GM08714 (cell line): ENCODE data around the gene PKP3.
"Not testable (repeated sequence)": the region's sequence is repeated elsewhere in the genome, so short reads cannot be mapped to it uniquely, and the experiment has no call there.

Experiments
- H3K4me3 ChIP-seq: fragments of 200-500 bp; sonication (Bioruptor generic); 2 replicates; pipeline ENCODE4 v1.5.1; 2014; ENCODE audit warnings: mild to moderate bottlenecking, low read length, inconsistent platforms
- ZNF274 ChIP-seq: IDR thresholded peaks from 2 replicates; pipeline ENCODE4 v1.6.1; 2012; ENCODE audit warnings: mild to moderate bottlenecking, low read depth, low read length

PKP3 gene

DNA sequence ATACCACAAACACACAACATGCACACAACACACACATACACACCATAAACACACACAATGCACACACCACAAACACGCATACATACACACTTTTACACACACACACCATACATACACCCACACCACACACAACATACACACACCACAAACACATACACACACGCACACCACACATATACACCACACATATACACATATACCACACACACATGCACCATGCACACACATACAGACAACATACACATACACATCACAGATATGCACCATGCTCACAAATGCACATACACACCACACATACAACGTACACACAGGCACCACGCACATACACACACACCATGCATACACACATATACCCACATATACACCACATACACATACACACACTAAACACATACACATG lies 36.4 kb upstream of the PKP3 start:
- no peak for TF ChIP-seq ZNF274
- H3K4me3 ChIP-seq = no peak overlapping the region

GRCh38 chr11:358129-358800 lies 35.7 kb upstream of the PKP3 start:
- no peak for TF ChIP-seq ZNF274
- H3K4me3 ChIP-seq = no peak overlapping the region

DNA sequence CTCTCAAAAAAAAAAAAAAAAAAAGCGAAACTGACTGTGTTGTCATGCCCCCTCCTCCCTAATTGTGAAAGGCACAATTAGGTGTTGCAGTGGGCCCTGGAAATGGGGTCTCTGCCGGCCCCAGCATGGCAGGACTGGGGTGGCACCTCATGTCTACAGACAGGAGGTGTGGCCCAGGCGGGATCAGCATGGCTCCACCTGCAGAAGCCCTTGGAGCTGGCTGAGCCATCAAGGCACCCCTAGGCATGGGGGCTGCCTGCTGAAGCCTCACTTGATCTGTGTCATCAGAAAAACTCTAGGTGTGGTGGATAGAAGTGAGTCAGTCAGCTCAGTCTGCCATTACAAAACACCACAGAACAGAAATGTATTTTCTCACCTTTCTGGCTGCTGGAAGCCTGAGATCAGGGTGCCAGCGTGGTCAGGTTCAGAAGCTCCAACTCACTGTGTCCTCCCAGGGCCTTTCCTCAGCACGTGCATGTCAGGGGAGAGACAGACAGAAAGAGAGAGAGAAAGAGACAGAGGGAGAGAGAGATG lies 34.8 kb upstream of the PKP3 start:
- no peak for TF ChIP-seq ZNF274
- H3K4me3 ChIP-seq = no peak overlapping the region

DNA sequence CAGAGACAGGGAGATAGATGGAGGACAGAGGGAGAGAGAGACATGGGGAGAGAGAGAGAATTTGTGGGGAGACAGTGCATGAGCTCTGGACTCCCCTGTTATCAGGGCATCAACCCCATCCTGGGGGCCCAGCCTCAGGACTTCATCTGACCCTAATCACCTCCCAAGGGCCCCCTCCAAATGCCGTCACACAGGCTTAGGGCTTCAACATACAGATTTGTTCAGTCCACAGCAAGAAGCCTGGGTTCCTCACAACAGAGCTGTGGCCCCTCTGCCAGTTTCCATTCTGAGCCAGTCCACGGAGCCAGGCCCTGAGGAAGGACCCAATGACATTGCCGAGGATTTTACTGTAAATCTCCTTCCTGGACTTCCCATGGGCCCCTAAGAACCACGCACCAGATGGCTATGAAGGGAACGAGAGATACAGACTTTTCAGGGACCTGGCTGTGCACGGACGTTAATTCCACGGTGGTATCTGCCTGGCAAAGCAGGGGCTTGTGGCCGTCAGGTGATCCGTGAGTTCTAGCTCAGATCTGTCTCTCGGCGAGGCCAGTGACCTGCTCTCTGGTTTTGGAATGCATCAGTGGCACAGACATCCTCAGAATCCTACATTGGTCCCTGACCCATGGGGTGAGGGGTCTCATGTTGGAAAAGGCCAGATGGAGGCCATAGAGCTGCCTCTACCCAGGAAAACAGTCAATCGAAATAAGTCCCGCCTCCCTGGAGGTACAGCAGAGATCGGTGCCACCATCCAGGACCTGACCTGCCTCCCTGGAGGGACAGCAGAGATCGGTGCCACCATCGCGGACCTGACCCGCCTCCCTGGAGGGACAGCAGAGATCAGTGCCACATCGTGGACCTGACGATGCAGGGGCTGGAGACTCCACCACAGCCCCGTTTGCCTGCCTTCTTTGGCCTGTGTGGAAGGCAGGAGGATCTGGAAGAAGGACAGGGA lies 33.4 kb upstream of the PKP3 start:
- no peak for TF ChIP-seq ZNF274
- H3K4me3 ChIP-seq = no peak overlapping the region

GRCh38 chr11:362642-363442 lies 31.2 kb upstream of the PKP3 start:
- no peak overlapping the region for H3K4me3 ChIP-seq
- no peak for TF ChIP-seq ZNF274

- not testable (repeated sequence) for H3K4me3 ChIP-seq
Measured at GRCh38 chr11:363443-363805, 30.6 kb upstream of the PKP3 start.

GRCh38 chr11:363948-364761 lies 29.9 kb upstream of the PKP3 start:
- TF ChIP-seq ZNF274 = no peak
- no peak overlapping the region for H3K4me3 ChIP-seq

DNA sequence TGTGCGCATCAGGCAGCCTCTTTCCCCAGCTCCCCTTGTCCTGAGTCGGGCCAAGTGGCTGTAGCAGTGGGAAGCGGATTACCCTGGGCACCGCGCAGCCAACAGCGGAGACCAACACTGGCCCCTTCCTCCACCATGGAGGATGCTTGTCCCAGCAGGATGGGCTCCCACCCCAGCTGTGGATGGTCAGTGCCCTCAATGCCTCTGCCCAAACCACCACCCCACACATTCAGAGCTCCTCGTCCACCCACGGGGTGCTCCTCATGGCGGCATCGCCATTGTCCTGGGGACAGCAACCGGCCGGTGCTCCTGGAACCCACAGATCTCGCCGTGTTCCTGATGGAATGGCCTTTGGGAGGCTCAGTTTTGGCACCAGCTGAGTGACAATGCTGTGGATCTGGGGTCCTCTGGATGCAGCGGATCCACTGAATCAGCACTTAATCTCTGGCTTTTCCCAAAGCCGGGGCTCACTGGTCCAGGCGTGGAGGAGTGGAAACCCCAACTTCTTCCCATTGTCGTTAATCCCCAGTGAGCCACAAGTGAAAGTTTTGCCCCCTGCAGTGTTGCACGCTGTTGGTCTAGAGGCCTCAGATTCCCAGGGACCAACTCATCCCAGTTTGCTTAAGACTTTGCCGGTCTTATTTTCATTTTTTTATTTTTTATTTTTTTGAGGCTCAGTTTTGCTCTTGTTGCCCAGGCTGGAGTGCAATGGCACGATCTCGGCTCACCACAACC lies 28.9 kb upstream of the PKP3 start:
- no peak overlapping the region for H3K4me3 ChIP-seq
- TF ChIP-seq ZNF274 = no peak

DNA sequence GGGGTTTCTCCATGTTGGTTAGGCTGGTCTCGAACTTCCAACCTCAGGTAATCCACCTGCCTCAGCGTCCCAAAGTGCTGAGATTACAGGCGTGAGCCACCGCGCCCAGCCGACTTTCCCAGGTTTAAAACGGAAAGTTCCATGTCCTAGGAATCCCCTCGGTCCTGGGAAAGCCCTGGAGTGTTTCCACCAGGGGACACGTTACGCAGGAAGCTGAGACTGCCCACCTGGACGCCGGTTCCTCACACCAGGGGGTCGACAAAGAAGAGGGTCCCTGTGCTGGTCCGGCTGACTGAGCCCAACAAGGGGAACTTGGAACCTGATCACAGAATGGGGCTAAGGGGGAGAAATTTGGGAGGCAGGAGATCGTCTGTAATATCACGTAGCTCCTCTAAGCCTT lies 28.2 kb upstream of the PKP3 start:
- no peak for TF ChIP-seq ZNF274
- no peak overlapping the region for H3K4me3 ChIP-seq

DNA sequence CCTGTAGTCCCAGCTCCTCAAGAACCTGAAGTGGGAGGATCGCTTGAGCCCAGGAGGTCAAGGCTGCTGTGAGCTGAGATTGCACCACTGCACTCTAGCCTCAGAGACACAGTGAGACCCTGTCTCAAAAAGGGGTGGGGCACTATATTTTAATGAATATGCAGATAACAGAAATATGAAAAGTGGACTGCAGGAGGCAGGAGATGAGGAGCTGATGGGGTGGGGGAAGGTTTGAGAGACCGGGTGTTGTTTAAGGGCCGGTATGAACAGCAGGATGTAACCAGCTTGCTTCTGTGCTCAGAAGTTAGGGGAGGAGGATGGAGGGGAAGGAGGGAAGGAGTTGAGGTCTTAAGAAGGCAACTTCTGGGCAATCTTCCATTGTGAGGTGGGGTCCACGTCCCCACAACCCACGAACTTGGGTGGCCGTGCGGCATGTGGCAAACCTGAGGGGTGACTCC lies 26.0 kb upstream of the PKP3 start:
- TF ChIP-seq ZNF274 = no peak
- H3K4me3 ChIP-seq = no peak overlapping the region

GRCh38 chr11:368414-369335 lies 25.3 kb upstream of the PKP3 start:
- no peak overlapping the region for H3K4me3 ChIP-seq
- TF ChIP-seq ZNF274 = no peak
